Stimulated activated CD4-positive, alpha-beta T cell treated with anti-CD3 and anti-CD28 coated beads, Interleukin-1b, Interleukin-23, amount 100 ng/mL, for 48 hours (primary cell): ENCODE measurements around the gene RRAGD.
A peak's percentile ranks its signal among the peaks of the same experiment; 100 is the strongest.

ENCODE experiments used
- DNase-seq: peaks from one replicate; pipeline ENCODE4 v3.0.0-alpha.2; 2020

RRAGD gene

GRCh38 chr6:89375427-89376267 lies 36.4 kb downstream of the RRAGD start:
- DNase-seq: peak; percentile 59

- DNase-seq: no peak
Observed at GRCh38 chr6:89372506-89372901, 39.6 kb downstream of the RRAGD start.

- DNase-seq: peak; percentile 68
Observed at GRCh38 chr6:89371849-89372505, 40.1 kb downstream of the RRAGD start.

- no peak for DNase-seq
Observed at GRCh38 chr6:89368999-89369398, 43.1 kb downstream of the RRAGD start.

- DNase-seq: peak; percentile 50
Observed at GRCh38 chr6:89368107-89368506, 44.0 kb downstream of the RRAGD start.

- DNase-seq: no peak
Observed at GRCh38 chr6:89364586-89364985, 47.5 kb downstream of the RRAGD start.

GRCh38 chr6:89361171-89361570 lies 50.9 kb downstream of the RRAGD start:
- DNase-seq: no peak

GRCh38 chr6:89360415-89360999 lies 51.6 kb downstream of the RRAGD start:
- DNase-seq: no peak

- no peak for DNase-seq
Observed at GRCh38 chr6:89359561-89359960, 52.5 kb downstream of the RRAGD start.

- no peak for DNase-seq
Observed at GRCh38 chr6:89357390-89357789, 54.7 kb downstream of the RRAGD start.

- DNase-seq: no peak
Observed at GRCh38 chr6:89356642-89357170, 55.4 kb downstream of the RRAGD start.

- DNase-seq: no peak
Observed at GRCh38 chr6:89355511-89356194, 56.4 kb downstream of the RRAGD start.

- no peak for DNase-seq
Observed at GRCh38 chr6:89353702-89354392, 58.2 kb downstream of the RRAGD start.

- DNase-seq: peak; percentile 16
Observed at GRCh38 chr6:89353118-89353556, 58.9 kb downstream of the RRAGD start.

GRCh38 chr6:89352278-89353117 lies 59.6 kb downstream of the RRAGD start, which contains the start of gene UBE2J1:
TSS of gene UBE2J1 (minus strand) at chr6:89352722. CDS start at chr6:89352569, 153 bp downstream.
- DNase-seq: peak; percentile 68

- DNase-seq: no peak
Observed at GRCh38 chr6:89351671-89352277, 60.3 kb downstream of the RRAGD start.

- no peak for DNase-seq
Observed at GRCh38 chr6:89350281-89350966, 61.6 kb downstream of the RRAGD start.

- no peak for DNase-seq
Observed at GRCh38 chr6:89348372-89348771, 63.7 kb downstream of the RRAGD start.

- DNase-seq: no peak
Observed at GRCh38 chr6:89347825-89348224, 64.2 kb downstream of the RRAGD start.

GRCh38 chr6:89346433-89346832 lies 65.6 kb downstream of the RRAGD start:
- no peak for DNase-seq
